ENCODE results near the gene KCND3.

DNA sequence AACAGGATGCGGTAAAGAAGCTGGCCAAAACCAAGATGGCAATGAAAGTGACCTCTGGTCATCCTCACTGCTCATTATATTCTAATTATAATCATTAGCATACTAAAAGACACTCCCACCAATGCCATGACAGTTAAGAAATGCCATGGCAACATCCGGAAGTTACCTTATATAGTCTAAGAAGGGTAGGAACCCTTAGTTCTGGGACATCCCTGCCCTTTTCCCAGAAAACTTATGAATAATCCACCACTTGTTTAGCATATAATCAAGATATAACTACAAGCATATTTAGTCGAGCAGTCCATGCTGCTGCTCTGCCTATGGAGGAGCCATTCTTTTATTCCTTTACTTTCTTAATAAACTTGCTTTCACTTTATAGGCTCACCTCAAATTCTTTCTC is 154.0 kb downstream of the KCND3 start:
- TF ChIP-seq RAD21 (conservative IDR thresholded peaks at IDR 0.05) (no peak), POLR2AphosphoS5 (IDR thresholded peaks at IDR 0.05) (no peak), SMC3 (conservative IDR thresholded peaks at IDR 0.05; ENCODE audit: poor library complexity) (no peak), EP300 (conservative IDR thresholded peaks at IDR 0.05; ENCODE audit: poor library complexity, severe bottlenecking) (no peak), EZH2 (IDR thresholded peaks at IDR 0.05; ENCODE audit: borderline replicate concordance, insufficient read depth, low read length, poor library complexity, severe bottlenecking) (no peak), MXI1 (conservative IDR thresholded peaks at IDR 0.05; ENCODE audit: poor library complexity, severe bottlenecking) (no peak)
- TF ChIP-seq, protein P1, sequence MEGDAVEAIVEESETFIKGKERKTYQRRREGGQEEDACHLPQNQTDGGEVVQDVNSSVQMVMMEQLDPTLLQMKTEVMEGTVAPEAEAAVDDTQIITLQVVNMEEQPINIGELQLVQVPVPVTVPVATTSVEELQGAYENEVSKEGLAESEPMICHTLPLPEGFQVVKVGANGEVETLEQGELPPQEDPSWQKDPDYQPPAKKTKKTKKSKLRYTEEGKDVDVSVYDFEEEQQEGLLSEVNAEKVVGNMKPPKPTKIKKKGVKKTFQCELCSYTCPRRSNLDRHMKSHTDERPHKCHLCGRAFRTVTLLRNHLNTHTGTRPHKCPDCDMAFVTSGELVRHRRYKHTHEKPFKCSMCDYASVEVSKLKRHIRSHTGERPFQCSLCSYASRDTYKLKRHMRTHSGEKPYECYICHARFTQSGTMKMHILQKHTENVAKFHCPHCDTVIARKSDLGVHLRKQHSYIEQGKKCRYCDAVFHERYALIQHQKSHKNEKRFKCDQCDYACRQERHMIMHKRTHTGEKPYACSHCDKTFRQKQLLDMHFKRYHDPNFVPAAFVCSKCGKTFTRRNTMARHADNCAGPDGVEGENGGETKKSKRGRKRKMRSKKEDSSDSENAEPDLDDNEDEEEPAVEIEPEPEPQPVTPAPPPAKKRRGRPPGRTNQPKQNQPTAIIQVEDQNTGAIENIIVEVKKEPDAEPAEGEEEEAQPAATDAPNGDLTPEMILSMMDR (IDR thresholded peaks at IDR 0.05; ENCODE audit: poor library complexity, severe bottlenecking) = no peak
